ENCODE data around the gene SEPTIN10. TPM values are rescaled to one million over a fixed set of nuclear protein-coding genes. Genes with fewer than 3 reads are reported as not detected.

Gene SEPTIN10
- total RNA-seq, 1 donor from 2014 or later: 86.1 TPM

DNA sequence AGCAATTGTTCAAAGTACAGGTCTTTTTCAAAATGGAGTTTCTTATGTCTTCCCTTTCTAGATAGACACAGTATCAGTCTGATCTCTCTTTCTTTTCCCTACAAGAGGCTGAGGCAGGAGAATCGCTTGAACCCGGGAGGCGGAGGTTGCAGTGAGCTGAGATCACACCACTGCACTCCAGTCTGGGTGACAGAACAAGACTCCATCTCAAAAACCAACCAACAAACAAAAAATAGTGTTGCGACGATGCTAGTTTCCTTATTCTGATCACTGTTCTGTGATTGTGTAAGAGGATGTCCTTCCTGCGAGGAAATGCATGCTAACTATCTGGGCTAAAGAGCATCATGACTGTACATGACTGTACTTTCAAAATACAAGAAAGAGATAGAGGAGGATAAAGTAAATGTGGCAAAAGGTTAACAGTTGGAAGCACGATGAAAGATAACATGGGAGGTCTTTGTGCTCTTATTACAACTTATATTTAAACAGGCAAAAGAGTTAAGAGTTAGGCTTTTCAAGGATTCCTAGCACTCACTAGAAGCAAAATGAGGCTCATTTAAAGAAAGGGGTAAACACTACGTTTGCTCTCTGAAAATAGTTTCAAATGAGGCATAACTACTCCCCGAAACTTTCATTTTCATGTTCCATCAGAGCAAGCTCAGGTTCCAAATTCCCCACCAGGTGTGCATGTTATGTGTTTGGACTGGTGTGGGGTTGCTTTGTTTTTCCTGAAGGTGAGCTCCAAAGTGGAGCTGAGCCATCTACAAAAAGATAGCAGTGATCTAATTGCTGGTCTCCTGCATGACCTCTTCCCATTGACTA is 24.2 kb upstream of the SEPTIN10 start:
- Mint-ChIP-seq H3K27ac (ENCODE audit: unreplicated experiment) (no peak overlapping the region), H3K4me3 (ENCODE audit: unreplicated experiment) (no peak overlapping the region), H3K4me1 (ENCODE audit: low read depth) (peaks cover 14% of the 10 kb centered on the region), H3K9me3 (ENCODE audit: low read depth) (no peaks in the 10 kb centered on the region), H3K36me3 (ENCODE audit: low read depth) (no peaks in the 10 kb centered on the region), H3K27me3 (ENCODE audit: low read depth) (no peaks in the 10 kb centered on the region)
- DNase-seq (ENCODE audit: low spot score): no peak
- TF ChIP-seq CTCF (IDR thresholded peaks at IDR 0.05): no peak

DNA sequence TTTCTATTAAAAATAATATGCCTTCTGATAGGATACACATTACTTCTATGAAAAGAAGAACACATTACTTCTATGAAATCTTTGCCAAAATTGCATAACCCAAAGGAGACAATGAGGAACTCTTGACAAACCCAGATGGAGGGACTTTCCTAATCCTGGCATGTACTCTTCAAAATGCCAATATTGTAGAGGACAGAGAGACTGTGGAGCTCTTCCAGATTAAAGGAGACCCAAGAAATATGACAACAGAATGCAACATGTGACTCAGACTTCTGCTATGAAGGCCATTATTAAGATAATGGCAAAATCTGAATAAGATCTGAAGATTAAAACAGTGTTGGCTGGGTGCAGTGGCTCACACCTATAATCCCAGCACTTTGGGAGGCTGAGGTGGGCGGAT is 22.6 kb upstream of the SEPTIN10 start:
- H3K4me3 Mint-ChIP-seq (ENCODE audit: unreplicated experiment): no peak overlapping the region
- H3K4me1 Mint-ChIP-seq (ENCODE audit: low read depth): peaks cover 14% of the 10 kb centered on the region
- H3K27me3 Mint-ChIP-seq (ENCODE audit: low read depth): no peaks in the 10 kb centered on the region
- H3K9me3 Mint-ChIP-seq (ENCODE audit: low read depth): no peaks in the 10 kb centered on the region
- H3K27ac Mint-ChIP-seq (ENCODE audit: unreplicated experiment): no peak overlapping the region
- no peak for TF ChIP-seq CTCF (IDR thresholded peaks at IDR 0.05)
- no peaks in the 10 kb centered on the region for H3K36me3 Mint-ChIP-seq (ENCODE audit: low read depth)
- no peak for DNase-seq (ENCODE audit: low spot score)

GRCh38 chr2:109635426-109636304 is 21.9 kb upstream of the SEPTIN10 start:
- Mint-ChIP-seq H3K27ac (ENCODE audit: unreplicated experiment) (no peak overlapping the region), H3K36me3 (ENCODE audit: low read depth) (no peaks in the 10 kb centered on the region), H3K4me3 (ENCODE audit: unreplicated experiment) (no peak overlapping the region), H3K27me3 (ENCODE audit: low read depth) (no peaks in the 10 kb centered on the region), H3K9me3 (ENCODE audit: low read depth) (no peaks in the 10 kb centered on the region), H3K4me1 (ENCODE audit: low read depth) (peaks cover 14% of the 10 kb centered on the region)
- no peak for TF ChIP-seq CTCF (IDR thresholded peaks at IDR 0.05)
- DNase-seq (ENCODE audit: low spot score): no peak

DNA sequence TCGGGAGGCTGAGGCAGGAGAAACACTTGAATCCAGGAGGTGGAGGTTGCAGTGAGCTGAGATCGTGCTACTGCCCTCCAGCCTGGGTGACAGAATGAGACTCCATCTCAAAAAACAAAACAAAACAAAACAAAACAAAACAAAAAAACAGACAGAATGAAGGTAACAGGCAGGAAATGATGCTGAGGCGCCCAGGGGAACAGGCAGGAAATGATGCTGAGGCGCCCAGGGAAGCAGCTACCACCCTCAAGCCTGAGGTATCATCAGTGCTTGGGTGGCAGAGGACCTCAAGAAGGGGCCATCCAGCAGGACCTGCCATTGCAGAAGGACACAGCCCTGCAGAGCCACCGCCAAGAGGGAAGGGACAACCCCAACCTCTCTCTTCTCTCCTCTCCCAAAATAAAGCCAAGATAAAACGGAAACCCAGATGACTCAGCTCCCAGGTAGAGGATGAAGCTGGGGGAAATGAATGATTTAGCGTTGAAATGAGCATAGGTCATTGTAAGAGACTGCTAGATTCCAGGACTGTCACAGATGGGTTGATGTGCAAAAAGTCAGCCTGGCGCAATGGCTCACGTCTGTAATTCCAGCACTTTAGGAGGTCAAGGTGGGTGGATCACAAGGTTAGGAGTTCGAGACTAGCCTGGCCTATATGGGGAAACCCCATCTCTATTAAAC is 19.7 kb upstream of the SEPTIN10 start:
- no peaks in the 10 kb centered on the region for H3K27me3 Mint-ChIP-seq (ENCODE audit: low read depth)
- no peak overlapping the region for H3K4me3 Mint-ChIP-seq (ENCODE audit: unreplicated experiment)
- H3K36me3 Mint-ChIP-seq (ENCODE audit: low read depth): no peaks in the 10 kb centered on the region
- no peak for TF ChIP-seq CTCF (IDR thresholded peaks at IDR 0.05)
- H3K9me3 Mint-ChIP-seq (ENCODE audit: low read depth): no peaks in the 10 kb centered on the region
- peaks cover 10% of the 10 kb centered on the region for H3K4me1 Mint-ChIP-seq (ENCODE audit: low read depth)
- no peak overlapping the region for H3K27ac Mint-ChIP-seq (ENCODE audit: unreplicated experiment)
- no peak for DNase-seq (ENCODE audit: low spot score)
